GM21528 (cell line): Measurements from ENCODE around the gene ATP5PD.

ENCODE experiments used
- ATAC-seq: cut with Tn5 transposase; IDR thresholded peaks from one replicate; pipeline ENCODE4 v1.9.1; 2021; ENCODE audit warnings: mild to moderate bottlenecking, moderate library complexity; ENCODE audit not compliant: unreplicated experiment, low FRiP score

Gene ATP5PD

GRCh38 chr17:75001915-75002843, 44.6 kb downstream of the ATP5PD start:
- no peak for ATAC-seq

DNA sequence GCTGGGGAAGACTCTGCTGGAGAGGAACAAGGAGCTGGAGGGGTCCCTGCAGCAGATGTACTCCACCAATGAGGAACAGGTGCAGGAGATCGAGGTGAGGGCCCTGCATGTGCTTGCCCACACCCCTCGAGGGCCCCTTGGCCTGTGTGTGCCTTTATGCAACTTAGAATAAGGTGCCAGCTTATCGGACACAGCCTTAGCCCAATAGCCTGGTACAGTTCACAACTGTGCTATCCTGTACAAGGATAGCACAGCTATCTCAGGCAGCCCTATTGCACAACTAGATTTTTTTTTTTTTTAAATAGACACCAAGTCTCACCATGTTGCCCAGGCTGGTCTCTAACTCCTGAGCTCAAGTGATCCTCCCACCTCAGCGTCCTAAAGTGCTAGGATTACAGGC, 47.2 kb downstream of the ATP5PD start:
- ATAC-seq, result no peak

DNA sequence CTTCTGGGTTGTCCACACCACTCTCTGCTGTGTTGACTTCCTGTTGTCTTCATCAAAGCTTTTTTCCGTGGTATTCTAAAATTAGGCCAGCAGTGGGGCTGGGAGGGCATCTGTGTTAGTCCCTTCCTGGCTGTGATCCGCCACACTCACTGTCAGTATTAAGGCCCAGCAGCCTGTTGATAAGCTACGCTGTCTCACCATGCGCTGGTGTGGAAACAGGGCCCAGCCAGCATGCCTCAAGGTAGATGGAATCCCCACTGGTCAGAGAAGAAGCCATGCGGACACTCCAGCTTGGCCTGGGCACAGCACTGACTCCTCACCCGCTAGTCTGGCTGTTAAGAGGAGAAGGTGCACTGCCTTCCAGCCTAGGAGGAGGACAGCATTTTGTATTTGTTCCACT, 48.0 kb downstream of the ATP5PD start:
- ATAC-seq, result no peak

DNA sequence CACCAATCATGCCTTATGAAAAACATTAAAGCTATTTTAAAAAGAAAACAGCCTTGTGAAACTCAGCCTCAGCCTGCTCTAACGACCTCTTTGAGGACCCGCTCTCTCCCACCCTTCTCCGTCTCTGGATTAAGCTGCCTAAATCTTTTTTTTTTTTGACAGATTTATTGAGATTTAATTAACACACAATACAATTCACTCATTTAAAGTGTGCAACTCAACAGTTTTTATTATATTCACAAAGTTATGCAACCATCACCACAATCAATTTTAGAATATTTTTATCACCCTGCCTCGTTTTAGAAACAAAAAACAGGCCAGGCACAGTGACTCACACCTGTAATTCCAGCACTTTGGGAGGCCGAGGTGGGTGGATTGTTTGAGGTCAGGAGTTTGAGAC, 50.9 kb downstream of the ATP5PD start:
- no peak for ATAC-seq

- ATAC-seq, result no peak
Observed at GRCh38 chr17:74994440-74994839, 52.3 kb downstream of the ATP5PD start.

DNA sequence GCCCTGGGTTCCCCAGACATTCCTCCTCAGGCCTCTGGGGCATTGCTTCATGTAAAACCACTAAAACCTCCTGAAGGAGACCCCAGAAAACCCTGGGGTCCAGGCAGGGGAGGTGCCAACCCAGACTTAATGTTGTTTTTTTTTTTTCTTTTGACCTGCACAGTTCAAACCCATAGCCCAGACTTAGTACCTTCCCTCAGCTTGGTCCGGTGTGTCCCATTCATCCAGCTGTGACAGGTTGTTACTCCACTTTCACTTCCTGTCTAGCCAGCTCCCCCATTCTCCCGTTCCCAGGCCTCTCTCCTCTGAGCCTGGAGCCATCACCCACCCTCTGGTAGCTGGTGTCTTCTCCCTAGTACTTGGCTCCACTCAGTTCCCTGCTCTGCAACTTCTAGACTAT, 54.5 kb downstream of the ATP5PD start:
- no peak for ATAC-seq

DNA sequence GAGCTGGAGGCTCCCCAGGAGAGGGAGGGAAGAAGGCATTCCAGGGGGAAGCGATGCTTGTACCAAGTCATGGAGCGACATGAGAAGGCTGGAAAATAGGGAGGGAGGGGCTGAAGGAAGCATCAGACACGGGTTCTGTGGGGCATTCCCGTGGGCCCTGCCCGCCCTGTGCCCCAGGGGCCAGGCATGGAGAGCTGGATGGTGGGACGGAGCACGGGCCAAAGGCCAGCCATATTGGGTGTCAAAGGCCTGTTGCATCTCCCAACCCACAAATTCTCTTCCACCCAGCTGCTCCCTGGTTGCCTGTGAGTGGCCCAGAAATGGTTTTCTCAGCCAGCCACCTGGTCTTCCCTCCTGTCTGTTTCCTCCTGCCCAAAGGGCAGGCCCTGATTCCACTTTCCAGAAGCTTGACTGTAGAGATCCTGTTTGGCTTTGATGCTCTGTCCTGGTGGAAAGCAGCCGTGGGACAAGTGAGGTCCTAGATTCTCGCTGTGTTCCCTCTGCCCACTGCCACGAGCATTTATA, 56.1 kb downstream of the ATP5PD start:
- no peak for ATAC-seq
